Stimulated activated CD4-positive, alpha-beta T cell treated with anti-CD3 and anti-CD28 coated beads, Interleukin-1b, Interleukin-23, amount 100 ng/mL, for 24 hours (primary cell): Measurements from ENCODE around the gene A4GNT.
"Not testable (repeated sequence)": the region's sequence is repeated elsewhere in the genome, so short reads cannot be mapped to it uniquely, and the experiment has no call there.

Experiments used
- DNase-seq, 4 experiments: peaks; one replicate each; pipeline ENCODE4 v3.0.0-alpha.2; 2020; ENCODE audit warnings: low read depth in 4 of 4, low spot score in 1 of 4

The A4GNT gene

DNA sequence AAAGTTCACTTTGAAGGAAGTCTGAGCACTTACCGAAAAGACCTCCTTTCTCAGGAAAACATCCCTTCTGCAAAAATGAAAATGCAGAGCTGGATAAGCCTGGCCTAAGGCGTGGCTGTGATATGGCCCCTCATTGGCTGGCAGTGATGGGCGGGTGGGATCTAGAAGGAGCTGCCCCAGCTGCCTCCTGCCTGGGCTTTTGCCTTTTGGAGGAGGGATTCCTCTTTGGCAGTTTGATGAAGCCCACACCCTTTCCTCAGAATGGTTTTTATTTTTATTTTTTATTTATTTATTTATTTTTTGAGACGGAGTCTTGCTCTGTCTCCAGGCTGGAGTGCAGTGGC lies 12.8 kb downstream of the A4GNT start:
- no peak for DNase-seq

DNA sequence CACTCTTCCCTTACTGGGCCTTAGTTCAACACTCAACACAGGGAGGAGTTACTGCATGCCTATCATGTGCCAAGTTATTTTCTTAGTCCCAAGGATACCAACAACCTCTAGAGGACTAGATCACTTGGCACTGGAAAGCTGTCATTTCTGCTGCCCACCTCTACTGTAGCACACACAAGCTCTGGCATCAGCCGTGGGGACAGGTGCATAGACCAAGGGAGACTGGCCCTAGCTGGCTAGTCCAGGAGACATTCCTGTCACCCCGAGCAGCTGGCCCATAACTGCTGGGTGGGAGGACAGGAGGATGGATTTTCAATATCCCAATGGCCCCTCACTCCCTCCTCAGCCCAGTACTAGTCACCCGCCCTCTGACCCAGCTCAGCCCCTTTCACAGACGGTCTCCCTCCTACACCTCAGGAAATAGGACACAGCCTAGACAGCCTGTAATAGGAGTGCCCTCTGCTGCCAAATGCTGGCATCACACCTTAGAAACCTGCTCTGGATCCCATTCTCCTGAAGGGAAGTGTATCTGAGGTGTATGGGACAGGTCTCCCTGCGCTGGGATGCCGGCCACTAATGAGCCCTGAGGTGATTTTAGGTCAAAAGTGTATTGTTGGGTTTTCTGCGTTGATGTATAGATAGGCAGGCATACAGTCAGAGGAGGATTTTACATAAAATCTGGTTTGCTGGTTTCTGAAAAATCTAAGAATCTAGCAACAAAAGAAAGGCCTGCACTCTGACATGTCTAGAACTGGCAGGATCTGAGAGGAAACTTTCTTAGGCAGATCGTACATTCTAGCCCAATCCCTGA lies 13.4 kb downstream of the A4GNT start:
- DNase-seq, result peak in 2 of 4 experiments; percentile 27 to 42

DNA sequence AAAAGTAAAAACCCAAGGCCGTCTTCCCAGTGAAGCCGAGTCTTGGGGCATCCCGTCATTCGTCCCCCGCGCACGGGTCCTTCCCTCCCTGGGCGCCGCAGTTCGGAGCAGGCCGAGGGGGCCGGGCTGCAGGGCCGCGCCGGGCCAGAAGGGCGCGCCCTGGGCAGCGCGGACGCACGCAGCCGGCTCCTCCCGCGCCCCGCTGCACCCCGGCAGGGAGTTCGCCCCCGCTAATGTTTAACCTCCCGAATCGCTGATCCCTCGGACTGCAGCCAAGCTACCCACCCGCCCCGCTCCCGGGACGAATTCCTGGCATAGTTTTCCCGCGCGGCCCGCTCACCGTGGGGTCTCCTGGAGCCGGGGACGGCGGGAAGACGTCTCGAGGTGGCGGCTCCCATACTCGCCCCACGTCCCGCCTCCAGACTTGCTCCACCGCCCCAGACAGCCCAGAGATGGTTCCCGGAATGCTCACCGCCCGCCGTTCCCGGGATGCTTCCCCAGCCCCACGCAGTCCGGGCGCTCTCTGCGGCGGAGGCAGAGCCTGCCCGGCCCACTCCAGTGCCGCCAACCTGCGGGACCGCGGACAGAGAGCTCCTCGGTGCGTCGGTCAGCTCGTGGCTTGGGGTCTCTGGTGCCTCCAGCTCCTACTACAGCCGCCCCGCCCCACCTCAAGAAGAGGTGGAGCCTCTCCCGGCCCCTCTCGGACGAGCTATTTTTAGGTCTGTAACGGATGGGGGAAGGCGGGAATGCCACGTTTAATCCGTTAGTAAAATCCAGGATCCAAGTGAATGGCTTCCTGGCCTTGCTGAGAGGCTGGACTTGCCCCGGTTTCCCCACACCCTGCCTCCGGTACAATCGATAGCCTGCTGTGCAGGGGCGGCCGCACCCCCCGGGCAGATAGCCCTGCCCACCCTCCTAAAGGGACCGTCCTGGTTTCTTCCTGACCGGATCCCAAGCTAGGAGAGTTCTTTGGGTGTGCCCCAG lies 16.9 kb downstream of the A4GNT start, which contains the start of gene DZIP1L:
Gene DZIP1L (minus strand): TSS at position 621 of the 984 bp plus-strand sequence. CDS start 11,637 bp downstream, outside the sequence.
- peak in 1 of 4 experiments; percentile 24 for DNase-seq

DNA sequence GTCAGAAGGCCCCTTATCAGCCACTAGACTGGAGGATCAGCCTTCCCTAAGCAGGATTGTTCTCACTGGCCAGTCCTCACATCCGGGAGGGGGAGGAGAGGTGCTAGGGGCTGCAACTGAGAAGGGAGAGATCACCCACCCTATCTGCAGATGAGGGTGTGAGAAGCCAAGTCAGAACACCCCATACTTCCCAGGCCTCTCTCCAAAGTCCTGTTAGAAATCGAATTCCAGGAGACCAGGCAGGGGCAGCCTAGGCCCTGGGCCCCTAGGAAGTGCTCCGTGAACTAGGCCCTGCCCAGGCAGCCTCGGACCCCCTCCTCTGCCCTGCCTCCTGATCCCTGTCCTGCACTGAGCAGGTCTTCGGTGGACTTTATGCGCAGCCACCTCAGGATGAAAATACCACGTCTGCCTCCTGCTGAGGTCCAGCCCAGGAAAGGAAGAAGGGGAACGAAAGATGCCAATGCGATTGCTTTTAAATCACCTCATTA lies 17.7 kb downstream of the A4GNT start:
- no peak for DNase-seq

DNA sequence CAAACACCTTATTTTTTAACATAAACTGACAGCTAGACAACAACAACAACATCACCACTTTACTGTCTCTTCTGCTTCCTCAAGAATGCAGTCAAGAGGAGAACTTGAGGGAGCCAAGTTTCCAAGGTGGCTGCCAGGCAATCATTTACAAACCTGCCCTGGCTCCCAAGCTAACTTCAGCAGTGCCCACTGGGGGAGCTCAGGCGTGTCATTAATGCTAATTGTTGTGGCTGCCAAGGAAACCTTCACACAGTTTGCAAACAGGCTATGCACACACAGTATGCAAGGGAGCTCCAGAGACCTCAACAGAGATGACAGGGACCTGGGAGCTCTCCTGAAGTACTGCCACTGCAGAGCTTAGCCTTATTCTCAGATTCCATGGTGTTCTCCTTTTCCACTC lies 18.9 kb downstream of the A4GNT start:
- DNase-seq, result no peak

DNA sequence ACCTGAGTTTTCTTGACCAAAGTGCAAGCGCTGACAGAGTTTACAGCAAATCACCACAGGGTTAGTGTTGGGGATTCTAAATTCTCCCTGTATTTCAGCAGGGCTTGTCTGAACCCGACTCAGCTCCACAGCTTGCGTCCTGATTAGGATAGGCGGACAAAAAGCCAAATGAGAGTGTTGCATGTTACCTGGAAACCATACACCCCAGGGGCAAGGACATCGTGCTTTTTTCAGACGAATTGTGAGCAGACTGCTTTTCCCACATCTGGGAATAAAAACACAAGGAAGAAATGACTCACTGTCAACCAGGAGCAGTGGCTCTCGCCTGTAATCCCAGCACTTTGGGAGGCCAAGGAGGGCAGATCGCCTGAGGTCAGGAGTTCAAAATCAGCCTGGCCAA lies 19.8 kb downstream of the A4GNT start:
- no peak for DNase-seq

DNA sequence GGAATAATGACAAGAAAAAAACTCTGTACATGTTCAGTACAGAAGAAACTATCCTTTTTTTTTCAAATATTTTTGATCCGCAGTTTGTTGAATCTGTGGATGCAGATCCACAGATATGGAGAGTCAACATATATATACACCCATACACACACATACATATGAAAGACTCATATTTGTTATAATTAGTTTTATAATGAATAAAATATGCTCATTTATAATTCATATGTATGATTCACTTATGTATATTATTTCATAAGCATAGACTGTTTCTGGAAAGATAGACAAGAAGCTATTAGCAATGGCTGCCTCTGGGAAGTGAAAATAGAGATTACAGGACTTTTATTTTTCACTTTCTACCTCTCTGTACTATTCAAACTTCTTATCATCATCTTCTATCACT lies 26.6 kb downstream of the A4GNT start:
- no peak for DNase-seq

DNA sequence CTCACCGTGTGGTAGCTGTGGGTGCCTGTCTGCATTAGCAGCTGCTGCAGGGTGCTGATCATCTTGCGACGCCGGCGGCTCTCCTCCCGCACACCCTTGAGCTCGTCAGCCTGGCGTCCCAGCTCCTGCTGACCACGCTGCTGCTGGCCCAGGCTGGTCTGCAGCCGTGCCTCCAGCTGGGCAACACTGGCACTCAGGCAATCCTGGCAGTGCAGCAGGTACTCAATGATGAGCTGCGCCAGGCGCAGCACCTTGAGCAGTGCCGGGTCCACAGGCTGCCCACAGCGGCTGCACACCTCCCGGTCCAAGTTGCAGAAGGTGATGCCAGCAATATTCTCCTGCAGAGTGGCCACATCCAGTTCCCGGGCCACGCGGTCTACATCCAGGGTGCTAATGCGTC lies 28.7 kb downstream of the A4GNT start:
- no peak for DNase-seq

DNA sequence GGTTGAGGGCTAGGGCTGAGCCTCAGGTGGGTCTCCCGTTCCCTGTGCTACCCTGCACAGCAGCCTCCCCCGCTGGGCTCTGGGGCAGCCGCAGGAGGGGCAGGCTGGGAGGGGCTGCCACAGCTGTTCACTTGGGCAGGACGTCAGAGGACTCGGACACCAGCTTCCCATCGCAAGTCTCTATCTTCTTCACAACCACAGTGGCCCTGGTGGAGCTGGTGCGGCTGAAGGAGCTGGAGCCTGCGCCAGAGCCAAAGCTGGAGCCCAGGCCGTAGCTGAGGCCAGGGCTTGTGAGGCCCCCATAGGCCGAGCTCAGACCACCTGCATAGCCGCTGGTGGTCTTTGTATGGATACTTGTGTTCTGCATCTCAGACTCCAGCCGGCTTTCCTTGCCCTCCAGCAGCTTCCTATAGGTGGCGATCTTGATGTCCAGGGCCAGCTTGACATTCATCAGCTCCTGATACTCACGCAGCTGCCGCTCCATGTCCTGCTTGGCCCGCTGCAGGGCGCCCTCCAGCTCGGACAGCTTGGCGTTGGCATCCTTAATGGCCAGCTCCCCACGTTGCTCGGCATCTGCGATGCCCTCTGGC lies 30.7 kb downstream of the A4GNT start:
- DNase-seq, result not testable (repeated sequence)

DNA sequence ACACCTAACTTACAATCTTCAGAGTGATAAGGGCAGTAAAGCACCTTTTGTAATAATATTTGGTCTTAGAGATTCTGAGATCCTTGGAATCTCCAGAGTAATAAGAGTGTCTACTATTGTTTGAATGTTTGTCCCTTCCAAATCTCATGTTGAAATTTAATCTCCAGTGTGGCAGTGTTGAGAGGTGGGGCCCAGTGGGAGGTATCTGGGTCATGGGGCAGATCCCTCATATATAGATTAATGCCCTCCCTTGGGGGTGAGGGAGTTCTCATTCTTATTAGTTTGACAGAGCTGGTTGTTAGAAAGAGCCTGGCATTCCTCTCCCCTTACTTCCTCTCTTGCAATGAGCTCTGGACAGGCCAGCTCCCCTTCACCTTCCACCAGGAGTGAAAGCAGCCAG lies 32.8 kb downstream of the A4GNT start:
- no peak for DNase-seq

DNA sequence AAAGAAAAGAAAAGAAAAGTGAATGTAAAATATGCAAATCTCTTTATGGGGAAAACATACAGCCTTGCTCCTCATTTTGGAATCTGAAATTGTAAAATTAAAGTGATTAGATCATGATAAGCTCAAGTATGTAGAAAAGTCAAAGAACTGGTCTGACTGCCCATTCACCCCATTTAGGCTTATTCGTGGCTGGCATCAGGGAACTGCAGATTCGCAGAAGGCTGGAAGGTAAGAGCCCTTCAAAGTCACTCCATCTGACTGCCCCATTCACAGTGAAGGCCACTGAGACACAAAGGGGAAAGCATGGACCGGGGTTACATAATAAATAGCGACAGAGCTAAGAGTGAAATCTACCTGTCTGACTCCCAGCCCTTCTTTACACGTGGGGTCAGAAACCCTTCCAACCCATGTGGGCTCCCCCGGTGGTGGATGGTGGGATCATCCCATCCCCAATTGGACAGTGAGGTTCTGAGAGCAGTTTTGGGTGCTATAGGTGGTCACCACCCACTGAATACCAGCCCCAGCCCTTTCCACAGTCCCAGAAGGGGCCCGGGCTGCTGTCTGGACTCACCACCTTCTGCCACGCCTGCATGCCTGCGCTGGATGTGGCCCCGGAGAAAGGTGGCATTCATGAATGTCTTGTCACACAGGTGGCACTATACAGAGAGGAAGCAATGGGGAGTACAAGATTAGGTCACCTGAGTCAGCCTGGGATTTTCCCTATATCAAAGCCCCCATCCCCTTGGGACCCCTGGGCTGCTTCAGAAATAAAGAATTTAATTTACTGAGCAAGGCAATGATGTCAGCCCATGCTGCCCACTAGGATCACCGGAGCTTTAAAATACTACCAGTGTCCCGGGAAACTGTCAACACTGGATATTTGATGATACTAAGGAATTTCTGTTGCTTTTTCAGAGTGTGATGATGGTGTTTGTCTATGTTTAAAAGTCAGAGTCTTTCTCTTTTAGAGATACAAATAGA lies 34.7 kb downstream of the A4GNT start:
- DNase-seq, result no peak

DNA sequence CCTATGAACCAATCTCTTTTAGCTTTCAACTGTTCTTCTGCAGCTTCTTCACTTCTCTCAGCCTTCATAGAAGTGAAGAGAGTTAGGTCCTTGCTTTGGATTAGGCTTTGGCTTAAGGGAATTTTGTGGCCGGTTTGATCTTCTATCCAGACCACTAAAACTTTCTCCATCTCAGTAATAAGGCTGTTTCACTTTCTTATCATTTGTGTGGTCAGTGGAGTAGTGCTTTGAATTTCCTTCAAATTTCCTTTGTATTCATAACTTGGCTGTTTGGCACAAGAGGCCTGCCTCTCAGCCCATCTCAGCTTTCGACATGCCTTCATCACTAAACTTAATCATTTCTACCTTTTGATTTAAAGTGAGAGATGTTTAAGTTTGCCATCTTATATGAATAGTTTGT lies 38.5 kb downstream of the A4GNT start:
- DNase-seq, result no peak

DNA sequence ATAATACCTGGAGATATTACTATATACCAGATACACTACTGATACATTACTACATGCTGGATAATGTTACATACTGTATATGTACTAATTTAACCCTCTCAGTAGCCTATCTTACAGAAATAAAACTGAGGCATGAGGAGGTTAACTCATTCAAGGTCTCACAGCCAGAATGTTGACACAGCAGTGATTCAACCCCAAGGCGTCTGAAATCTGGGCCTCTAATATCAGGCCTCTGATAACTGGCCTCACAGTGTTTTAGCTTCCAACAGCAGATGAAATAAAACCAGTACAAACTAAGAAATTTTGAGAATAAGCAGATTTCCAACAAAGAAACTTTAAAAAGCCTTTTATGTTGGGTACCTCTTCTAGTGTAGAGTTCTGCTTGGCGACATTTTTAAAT lies 40.2 kb downstream of the A4GNT start:
- no peak for DNase-seq

DNA sequence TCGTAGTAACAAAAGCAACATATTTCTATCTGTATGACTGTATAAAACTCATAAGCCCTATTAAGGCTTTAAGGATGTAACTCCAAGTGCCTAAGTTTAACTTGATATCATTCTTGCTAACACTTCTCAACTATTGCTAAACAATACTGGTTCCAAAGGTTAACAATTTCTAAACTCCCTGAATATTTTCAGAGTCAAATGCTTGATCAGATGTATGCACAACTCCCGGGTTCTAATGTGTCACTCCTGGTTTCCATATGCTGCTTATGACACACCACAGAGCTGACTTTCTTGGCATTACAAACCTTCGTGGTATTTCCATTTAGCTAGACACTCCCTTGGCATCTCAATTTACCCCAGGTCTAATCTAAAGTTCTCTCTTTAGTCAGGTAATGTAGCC lies 43.1 kb downstream of the A4GNT start:
- no peak for DNase-seq

DNA sequence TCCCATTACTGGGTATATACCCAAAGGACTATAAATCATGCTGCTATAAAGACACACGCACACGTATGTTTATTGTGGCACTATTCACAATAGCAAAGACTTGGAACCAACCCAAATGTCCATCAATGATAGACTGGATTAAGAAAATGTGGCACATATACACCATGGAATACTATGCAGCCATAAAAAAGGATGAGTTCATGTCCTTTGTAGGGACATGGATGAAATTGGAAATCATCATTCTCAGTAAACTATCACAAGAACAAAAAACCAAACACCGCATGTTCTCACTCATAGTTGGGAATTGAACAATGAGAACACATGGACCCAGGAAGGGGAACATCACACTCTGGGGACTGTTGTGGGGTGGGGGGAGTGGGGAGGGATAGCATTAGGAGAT lies 46.4 kb downstream of the A4GNT start:
- DNase-seq, result not testable (repeated sequence)

DNA sequence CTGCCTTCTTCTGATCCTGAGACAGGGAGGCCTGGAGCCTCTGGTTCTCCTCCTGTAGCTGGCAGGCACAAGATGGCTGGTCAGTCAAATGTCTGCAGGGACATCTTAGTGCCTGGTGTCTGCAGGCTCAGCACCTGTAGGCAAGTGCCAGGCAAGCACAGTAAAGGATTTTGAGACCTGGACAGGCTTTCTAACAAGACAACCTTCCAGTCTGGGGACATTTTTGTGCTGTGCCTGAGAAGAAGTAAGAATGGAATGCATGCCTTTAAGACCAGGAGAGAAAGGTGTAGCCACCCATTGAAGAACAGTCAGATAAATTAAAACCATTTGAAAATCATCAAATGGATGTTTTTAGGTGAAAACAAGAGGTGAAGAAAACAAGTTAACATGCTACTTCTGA lies 48.0 kb downstream of the A4GNT start:
- DNase-seq, result no peak

DNA sequence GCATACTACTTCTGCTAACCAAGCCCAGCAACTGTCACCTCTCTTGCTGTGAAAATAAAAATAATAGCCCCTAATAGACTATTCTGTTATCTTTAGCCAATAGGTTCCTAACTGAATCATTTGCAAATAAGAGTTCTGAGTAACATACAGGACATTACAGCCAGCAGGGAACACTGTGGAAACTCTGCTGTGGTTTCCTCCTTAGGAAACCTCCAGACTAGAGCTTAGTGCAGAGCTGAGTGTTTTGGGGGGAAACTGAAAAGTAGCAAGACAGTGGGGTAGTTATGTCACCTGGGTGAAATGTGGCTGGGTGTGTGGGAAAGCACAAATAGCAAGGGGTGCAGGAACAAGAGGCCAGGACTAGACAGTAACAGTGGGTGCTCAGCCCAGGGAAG lies 49.2 kb downstream of the A4GNT start:
- DNase-seq, result no peak

DNA sequence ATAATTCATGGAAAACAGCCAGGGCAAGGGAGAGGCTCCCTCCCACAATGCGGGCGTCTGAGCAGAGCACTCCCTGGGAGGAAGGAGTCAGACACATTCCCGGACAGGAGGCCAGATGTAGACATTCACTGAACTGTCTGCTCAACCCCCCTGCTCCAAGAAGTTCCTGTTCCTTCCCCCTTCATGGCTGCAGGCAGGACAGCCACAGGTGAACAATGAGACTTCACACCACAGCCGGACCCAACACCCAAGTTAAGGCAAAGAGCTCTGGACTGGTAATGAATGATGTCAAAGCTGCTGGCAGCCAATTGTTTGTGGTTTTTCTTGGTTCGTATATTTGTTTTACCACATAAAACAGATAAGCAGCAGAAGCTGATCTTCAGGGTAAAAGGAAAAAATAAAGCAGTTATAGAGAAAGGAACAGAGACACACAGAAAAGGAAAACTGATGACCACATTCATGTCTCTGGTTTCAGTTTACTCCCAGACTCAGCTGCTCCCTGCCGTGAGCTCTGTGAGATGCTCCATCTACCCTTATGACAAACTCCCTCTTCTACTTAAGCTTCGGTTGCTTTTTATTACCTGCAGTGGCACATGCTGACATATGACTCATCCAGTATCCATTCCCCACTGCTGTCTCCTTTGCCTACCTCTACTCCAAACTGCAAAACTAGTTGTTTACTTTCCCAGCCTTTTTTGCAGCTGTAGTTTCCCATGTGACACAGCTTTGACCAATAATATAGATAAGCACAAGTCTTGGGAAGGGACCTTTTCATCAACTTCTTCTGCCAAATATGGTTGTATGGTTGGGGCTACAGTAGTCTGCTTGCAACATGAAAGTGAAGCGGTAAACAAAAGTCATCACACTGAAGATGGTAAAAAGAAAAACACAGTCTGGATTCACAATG lies 49.9 kb downstream of the A4GNT start:
- DNase-seq, result no peak

DNA sequence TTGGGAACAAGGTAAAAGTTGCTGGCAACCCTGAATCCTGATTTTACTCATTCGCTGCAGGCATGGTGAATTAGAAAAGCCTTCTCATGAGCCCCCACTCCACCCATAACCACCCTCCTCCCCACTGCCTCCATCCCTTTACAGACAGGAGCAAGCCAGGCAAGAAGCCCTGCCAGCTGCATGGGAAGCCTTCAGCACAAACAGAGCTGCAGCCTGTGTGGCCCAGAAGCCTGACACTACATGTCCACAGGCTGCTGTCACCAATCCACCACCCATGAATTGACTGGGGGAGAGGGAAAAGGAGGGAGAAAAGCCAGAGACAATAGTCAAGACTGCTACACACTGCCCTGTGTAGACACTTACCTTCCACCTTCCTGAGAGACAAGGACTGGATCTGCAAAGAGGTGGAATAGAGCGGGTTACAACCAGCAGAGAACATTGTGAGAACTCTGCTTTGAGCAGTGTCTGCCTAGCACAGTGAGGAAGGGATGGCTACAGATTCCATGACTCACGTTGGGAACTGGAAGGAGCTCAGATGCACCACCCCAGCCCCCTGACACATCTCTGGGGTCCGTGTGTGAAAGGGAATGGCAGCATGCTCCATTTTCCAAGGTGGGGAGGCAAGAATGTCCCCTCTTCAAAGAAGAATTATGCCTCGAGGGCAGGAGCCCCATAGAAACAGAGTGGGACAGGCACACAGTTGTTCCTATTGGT lies 50.7 kb downstream of the A4GNT start:
- no peak for DNase-seq
